Esophagus squamous epithelium (tissue), 5 donors: ENCODE results near the gene IL6. TPM values are rescaled to one million over a fixed set of nuclear protein-coding genes. Genes with fewer than 3 reads are reported as not detected.

Experiments used
- DNase-seq: peaks from one replicate; lab custom pipeline; 2025; lab: John Stamatoyannopoulos, UW
- H3K27ac ChIP-seq, 4 donors: fragments of 200-600 bp; sonication (generic); one replicate each; pipeline ENCODE4 v1.5.1; 2016 to 2019; ENCODE audit warnings: mild to moderate bottlenecking in 1 of 4
- H3K27me3 ChIP-seq, 4 donors: fragments of 200-600 bp; sonication (generic); 1 replicate in 3 of 4; 2 replicates in 1 of 4; pipeline versions ENCODE4 v1.5.1 to v1.6.0; 2017 to 2021; ENCODE audit warnings: antibody characterized with exemption in 1 of 4
- H3K36me3 ChIP-seq, 3 donors: fragments of 200-600 bp; sonication (generic); one replicate each; pipeline ENCODE4 v1.5.1; 2016 to 2019
- H3K4me1 ChIP-seq, 3 donors: fragments of 200-600 bp; sonication (generic); one replicate each; pipeline ENCODE4 v1.5.1; 2017 to 2019
- H3K4me3 ChIP-seq, 4 donors: fragments of 200-600 bp; sonication (generic); 1 replicate in 3 of 4; 2 replicates in 1 of 4; pipeline ENCODE4 v1.5.1; 2016 to 2019; ENCODE audit warnings: mild to moderate bottlenecking in 2 of 4, moderate library complexity in 1 of 4
- H3K9me3 ChIP-seq, 3 donors: fragments of 200-600 bp; sonication (generic); one replicate each; pipeline ENCODE4 v1.5.1; 2016 to 2019
- POLR2A ChIP-seq, 4 donors: fragments of 450-650 bp; IDR thresholded peaks; one replicate each; pipeline ENCODE4 v1.6.1; 2017; ENCODE audit warnings: antibody characterized with exemption in 4 of 4, mild to moderate bottlenecking in 4 of 4, moderate library complexity in 3 of 4
- WGBS, 2 donors: methylation state at CpG; one replicate each; pipeline ENCODE4 v1.1.5; 2018; 5-methylcytosine and 5-hydroxymethylcytosine counted together
- intact Hi-C: fragments of 100-400 bp; cut with DNase I; formaldehyde crosslinking; loops from one replicate; pipeline ENCODE4 v1.15.0; 2022
- total RNA-seq, 4 donors: library from RNA; depleted of rRNA; stranded (reverse); fragments of >200 nt; gene quantifications; one replicate each; pipeline ENCODE4 v1.1.0, GENCODE V29; 2016
- TF ChIP-seq, protein P1 (sequence below), 6 experiments: fragments of 450-650 bp in 4 of 6; fragments of 200-600 bp in 2 of 6; sonication (generic) in 2 of 6; IDR thresholded peaks; one replicate each; pipeline ENCODE4 v1.5.1; 2016 to 2019; ENCODE audit warnings: antibody characterized with exemption in 6 of 6, mild to moderate bottlenecking in 4 of 6, moderate library complexity in 4 of 6
- donor health status: DM: yes; HTN: yes; CAD: no.

Gene IL6
- total RNA-seq, 4 donors from 2014 or later, result 0.95 TPM; not detected in 3

DNA sequence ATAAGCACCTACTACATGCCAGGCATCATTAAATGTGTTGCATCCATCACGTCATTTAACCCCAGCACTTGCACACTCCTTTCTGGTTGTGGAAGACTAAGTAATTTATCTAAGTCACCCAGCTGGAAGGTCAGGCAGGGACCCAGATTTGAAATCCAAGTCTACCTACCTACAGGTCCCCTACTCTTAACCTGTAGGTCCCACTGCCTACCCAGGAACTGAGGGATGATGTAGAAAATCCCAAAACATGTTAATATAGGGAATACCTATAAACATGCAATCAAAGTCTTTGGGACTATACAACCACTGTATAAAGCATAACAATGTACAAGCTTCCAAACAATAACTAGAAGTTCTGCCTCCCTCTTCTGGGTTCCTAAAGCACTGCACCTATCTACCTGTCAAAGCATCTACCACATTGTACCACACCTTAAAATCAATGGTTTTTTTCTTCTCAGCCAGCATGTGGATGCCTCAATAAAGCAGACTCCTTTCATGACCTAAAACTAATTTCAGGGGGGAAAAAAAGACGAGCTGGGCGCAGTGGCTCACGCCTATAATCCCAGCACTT, 5.6 kb downstream of the IL6 start:
- DNase-seq, result no peak
- Histone ChIP-seq H3K27ac (no peak overlapping the region), H3K4me1 (peaks cover 0 to 12% (median 5%) of the 10 kb centered on the region in 3 donors), H3K4me3 (no peak overlapping the region), H3K9me3 (no peaks in the 10 kb centered on the region), H3K27me3 (no peaks in the 10 kb centered on the region), H3K36me3 (no peaks in the 10 kb centered on the region)
- no peak for TF ChIP-seq POLR2A (IDR thresholded peaks at IDR 0.05)
- TF ChIP-seq, protein P1, sequence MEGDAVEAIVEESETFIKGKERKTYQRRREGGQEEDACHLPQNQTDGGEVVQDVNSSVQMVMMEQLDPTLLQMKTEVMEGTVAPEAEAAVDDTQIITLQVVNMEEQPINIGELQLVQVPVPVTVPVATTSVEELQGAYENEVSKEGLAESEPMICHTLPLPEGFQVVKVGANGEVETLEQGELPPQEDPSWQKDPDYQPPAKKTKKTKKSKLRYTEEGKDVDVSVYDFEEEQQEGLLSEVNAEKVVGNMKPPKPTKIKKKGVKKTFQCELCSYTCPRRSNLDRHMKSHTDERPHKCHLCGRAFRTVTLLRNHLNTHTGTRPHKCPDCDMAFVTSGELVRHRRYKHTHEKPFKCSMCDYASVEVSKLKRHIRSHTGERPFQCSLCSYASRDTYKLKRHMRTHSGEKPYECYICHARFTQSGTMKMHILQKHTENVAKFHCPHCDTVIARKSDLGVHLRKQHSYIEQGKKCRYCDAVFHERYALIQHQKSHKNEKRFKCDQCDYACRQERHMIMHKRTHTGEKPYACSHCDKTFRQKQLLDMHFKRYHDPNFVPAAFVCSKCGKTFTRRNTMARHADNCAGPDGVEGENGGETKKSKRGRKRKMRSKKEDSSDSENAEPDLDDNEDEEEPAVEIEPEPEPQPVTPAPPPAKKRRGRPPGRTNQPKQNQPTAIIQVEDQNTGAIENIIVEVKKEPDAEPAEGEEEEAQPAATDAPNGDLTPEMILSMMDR (IDR thresholded peaks at IDR 0.05), result peak in 3 of 6 experiments; percentile 8 to 49 (median 29)
- intact Hi-C loops, result no loop called here
- 82 to 83% methylated on average over 3 to 4 of the region's 4 CpGs for WGBS, 2 donors

GRCh38 chr7:22733761-22734160, 6.8 kb downstream of the IL6 start:
- Histone ChIP-seq H3K4me1 (peaks cover 0 to 6% (median 5%) of the 10 kb centered on the region in 3 donors), H3K36me3 (no peaks in the 10 kb centered on the region), H3K27ac (no peak overlapping the region), H3K27me3 (no peaks in the 10 kb centered on the region), H3K4me3 (no peak overlapping the region), H3K9me3 (no peaks in the 10 kb centered on the region)
- no peak for TF ChIP-seq POLR2A (IDR thresholded peaks at IDR 0.05)
- TF ChIP-seq, protein P1 (IDR thresholded peaks at IDR 0.05), result no peak
- no peak for DNase-seq
- intact Hi-C loops, result no loop called here
- WGBS, 2 donors, result 43 to 74% methylated on average over 6 of the region's 6 CpGs

DNA sequence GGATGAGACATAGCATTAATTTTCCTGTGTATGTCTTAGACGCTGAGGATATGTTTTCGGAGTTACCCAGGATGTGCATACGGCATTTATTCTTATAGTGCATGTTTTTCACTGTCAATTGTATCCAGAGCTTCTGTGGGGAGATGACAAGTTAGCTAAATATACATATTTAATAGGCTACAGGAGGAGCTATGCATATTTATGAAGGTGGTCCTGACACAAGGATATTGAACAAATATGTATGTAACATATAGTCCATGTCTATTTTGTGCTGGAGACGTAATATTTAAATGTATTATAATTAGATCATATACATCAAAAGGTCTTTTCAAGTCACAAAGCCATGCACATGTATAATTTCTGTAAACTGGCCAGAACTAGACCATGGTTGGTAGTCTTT, 16.0 kb downstream of the IL6 start:
- intact Hi-C loops, result no loop called here
- TF ChIP-seq, protein P1 (IDR thresholded peaks at IDR 0.05), result no peak
- no peak for TF ChIP-seq POLR2A (IDR thresholded peaks at IDR 0.05)
- no peaks in the 10 kb centered on the region for H3K9me3 ChIP-seq
- 85 to 89% methylated on average over 4 of the region's 4 CpGs for whole genome bisulfite sequencing, 2 donors
- H3K27ac ChIP-seq, result no peak overlapping the region
- H3K36me3 ChIP-seq, result no peaks in the 10 kb centered on the region
- H3K4me3 ChIP-seq, result no peak overlapping the region
- H3K4me1 ChIP-seq, result no peaks in the 10 kb centered on the region
- H3K27me3 ChIP-seq, result no peaks in the 10 kb centered on the region
- DNase-seq, result no peak

DNA sequence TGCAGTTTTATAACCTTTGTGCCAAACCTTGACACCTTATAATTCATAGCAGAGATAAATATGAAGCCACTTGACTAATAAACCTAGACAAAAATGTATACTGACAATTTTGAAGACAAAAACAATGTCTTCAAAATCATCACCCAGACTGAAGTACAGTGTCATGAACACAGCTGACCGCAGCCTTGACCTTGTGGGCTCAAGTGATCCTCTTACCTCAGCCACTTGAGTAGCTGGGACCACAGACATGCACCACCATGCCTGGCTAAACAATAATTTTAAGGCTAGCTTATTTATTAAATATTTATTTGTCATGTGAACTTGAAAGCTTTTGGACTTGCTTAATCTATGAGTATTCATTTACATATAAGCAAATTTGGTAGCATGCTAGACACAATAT, 24.3 kb downstream of the IL6 start:
- Histone ChIP-seq H3K9me3 (no peaks in the 10 kb centered on the region), H3K36me3 (no peaks in the 10 kb centered on the region), H3K27ac (no peak overlapping the region), H3K27me3 (no peaks in the 10 kb centered on the region), H3K4me1 (no peaks in the 10 kb centered on the region), H3K4me3 (no peak overlapping the region)
- DNase-seq, result no peak
- intact Hi-C loops, result no loop called here
- TF ChIP-seq, protein P1 (IDR thresholded peaks at IDR 0.05), result no peak
- TF ChIP-seq POLR2A (IDR thresholded peaks at IDR 0.05), result no peak
- WGBS, 2 donors, result 0 to 24% methylated on average over 1 of the region's 1 CpG

GRCh38 chr7:22757338-22757994, 30.5 kb downstream of the IL6 start:
- intact Hi-C loops, result no loop called here
- no peak for TF ChIP-seq POLR2A (IDR thresholded peaks at IDR 0.05)
- TF ChIP-seq, protein P1 (IDR thresholded peaks at IDR 0.05), result no peak
- 21 to 23% methylated on average over 1 of the region's 1 CpG for WGBS, 2 donors
- H3K9me3 ChIP-seq, result peaks cover 0 to 5% (median 0%) of the 10 kb centered on the region in 3 donors
- DNase-seq, result no peak
- H3K4me3 ChIP-seq, result no peak overlapping the region
- H3K4me1 ChIP-seq, result no peaks in the 10 kb centered on the region
- H3K27me3 ChIP-seq, result no peaks in the 10 kb centered on the region
- no peaks in the 10 kb centered on the region for H3K36me3 ChIP-seq
- no peak overlapping the region for H3K27ac ChIP-seq
